CD4-positive, alpha-beta T cell (primary cell): ENCODE results near the gene TRIM67. TPM values are rescaled to one million over a fixed set of nuclear protein-coding genes. Genes with fewer than 3 reads are reported as not detected.

Experiments used
- ATAC-seq: fragments of 200-7000 bp; cut with Tn5 transposase; one replicate; pipeline ENCODE4 v1.10.0; 2022; ENCODE audit warnings: mild to moderate bottlenecking; ENCODE audit not compliant: poor library complexity
- CTCF ChIA-PET: fragments of 350-600 bp; sonication (Branson Sonifier 250); formaldehyde crosslinking; loops from one replicate; lab custom pipeline; 2021; ENCODE audit warnings: antibody characterized with exemption, inconsistent platforms; lab: Charles Lee
- POLR2A ChIA-PET: fragments of 350-600 bp; sonication (Branson Sonifier 250); formaldehyde crosslinking; loops from one replicate; lab custom pipeline; 2021; ENCODE audit warnings: antibody characterized with exemption, inconsistent platforms; lab: Charles Lee
- DNase-seq, 14 experiments: peaks; one replicate each; pipeline ENCODE4 v3.0.0-alpha.2; 2013 to 2020; ENCODE audit warnings: mixed read lengths in 2 of 14
- H3K27ac ChIP-seq, 2 donors: one replicate each; pipeline versions ENCODE4 v1.5.1 to v1.7.0; 2013; ENCODE audit warnings: low read length in 2 of 2, low read depth in 1 of 2, mild to moderate bottlenecking in 1 of 2
- H3K27me3 ChIP-seq, 2 experiments: 1 replicate in 1 of 2; 2 replicates in 1 of 2; pipeline versions ENCODE4 v1.6.1 to v1.7.0; 2013; ENCODE audit warnings: low read length in 2 of 2, control low read depth in 1 of 2, mild to moderate bottlenecking in 1 of 2, moderate library complexity in 1 of 2; ENCODE audit not compliant: insufficient read depth in 2 of 2, control insufficient read depth in 1 of 2
- H3K36me3 ChIP-seq: one replicate; pipeline ENCODE4 v1.6.1; 2013; ENCODE audit warnings: low read length, control low read depth; ENCODE audit not compliant: insufficient read depth
- H3K4me1 ChIP-seq: one replicate; pipeline ENCODE4 v1.6.1; 2013; ENCODE audit warnings: low read length, control low read depth; ENCODE audit not compliant: insufficient read depth
- H3K4me3 ChIP-seq: one replicate; pipeline ENCODE4 v1.5.1; 2013; ENCODE audit warnings: mild to moderate bottlenecking, low read length, moderate library complexity
- H3K9me3 ChIP-seq, 2 experiments: 1 replicate in 1 of 2; 2 replicates in 1 of 2; pipeline versions ENCODE4 v1.6.1 to v1.7.0; 2013; ENCODE audit warnings: low read length in 2 of 2, mild to moderate bottlenecking in 2 of 2, control low read depth in 1 of 2, moderate library complexity in 1 of 2; ENCODE audit not compliant: control insufficient read depth in 1 of 2, insufficient read depth in 1 of 2
- H3K27ac Mint-ChIP-seq: one replicate; pipeline ENCODE4 v1.8.0; 2020; ENCODE audit warnings: mixed read lengths
- H3K27me3 Mint-ChIP-seq: one replicate; pipeline ENCODE4 v1.8.0; 2021; ENCODE audit warnings: mixed read lengths
- H3K36me3 Mint-ChIP-seq: one replicate; pipeline ENCODE4 v1.8.0; 2021; ENCODE audit warnings: low read depth, mixed read lengths
- H3K4me1 Mint-ChIP-seq: one replicate; pipeline ENCODE4 v1.8.0; 2021; ENCODE audit warnings: low read depth, mixed read lengths
- H3K4me3 Mint-ChIP-seq: one replicate; pipeline ENCODE4 v1.8.0; 2020; ENCODE audit warnings: mild to moderate bottlenecking, mixed read lengths
- H3K9me3 Mint-ChIP-seq: one replicate; pipeline ENCODE4 v1.8.0; 2020; ENCODE audit warnings: mixed read lengths
- CTCF ChIP-seq: fragments of 200-600 bp; IDR thresholded peaks from one replicate; pipeline ENCODE4 v1.8.0; 2022; ENCODE audit warnings: antibody characterized with exemption, mild to moderate bottlenecking
- intact Hi-C, 2 experiments: fragments of 100-400 bp; cut with DNase I in 1 of 2; cut with micrococcal nuclease in 1 of 2; formaldehyde crosslinking; loops; one replicate each; pipeline versions ENCODE4 v1.15.1 to v1.9.0; 2023 to 2025; cut with DNase I, micrococcal nuclease
- total RNA-seq, 174 experiments: library from RNA in 2 of 174; stranded (reverse) in 2 of 174; gene quantifications; one replicate each; pipeline ENCODE4 v1.2.3 and lab custom pipeline; 2021 to 2026

Gene TRIM67
- total RNA-seq, 2 experiments from 2014 or later, result not detected

GRCh38 chr1:231235526-231236207 is 73.8 kb downstream of the TRIM67 start:
- H3K9me3 Mint-ChIP-seq, result no peaks in the 10 kb centered on the region
- Histone ChIP-seq H3K27ac (no peak overlapping the region), H3K9me3 (no peaks in the 10 kb centered on the region), H3K4me1 (peaks cover 13% of the 10 kb centered on the region), H3K4me3 (no peak overlapping the region), H3K27me3 (no peaks in the 10 kb centered on the region), H3K36me3 (peaks cover 43% of the 10 kb centered on the region)
- ChIA-PET POLR2A (no interaction called here), CTCF (no interaction called here)
- H3K36me3 Mint-ChIP-seq, result peaks cover 75% of the 10 kb centered on the region
- H3K4me3 Mint-ChIP-seq, result no peak overlapping the region
- H3K27ac Mint-ChIP-seq, result no peak overlapping the region
- TF ChIP-seq CTCF, result no peak
- intact Hi-C loops, result no loop called here
- ATAC-seq (no peak), DNase-seq (no peak)
- H3K4me1 Mint-ChIP-seq, result peaks cover 71% of the 10 kb centered on the region
- H3K27me3 Mint-ChIP-seq, result no peaks in the 10 kb centered on the region

- peaks cover 38% of the 10 kb centered on the region for H3K36me3 ChIP-seq
- H3K4me3 ChIP-seq, result no peak overlapping the region
- H3K9me3 Mint-ChIP-seq, result no peaks in the 10 kb centered on the region
- peaks cover 71% of the 10 kb centered on the region for H3K4me1 Mint-ChIP-seq
- H3K27me3 Mint-ChIP-seq, result no peaks in the 10 kb centered on the region
- no peak for ATAC-seq
- intact Hi-C loops, result no loop called here
- TF ChIP-seq CTCF, result no peak
- H3K27ac ChIP-seq, result no peak overlapping the region
- H3K4me3 Mint-ChIP-seq, result no peak overlapping the region
- H3K27ac Mint-ChIP-seq, result no peak overlapping the region
- H3K9me3 ChIP-seq, result no peaks in the 10 kb centered on the region
- no peak for DNase-seq
- H3K27me3 ChIP-seq, result no peaks in the 10 kb centered on the region
- H3K36me3 Mint-ChIP-seq, result peaks cover 75% of the 10 kb centered on the region
- peaks cover 14% of the 10 kb centered on the region for H3K4me1 ChIP-seq
- POLR2A ChIA-PET, result no interaction called here
- CTCF ChIA-PET, result no interaction called here
Observed at GRCh38 chr1:231236208-231236591, 74.3 kb downstream of the TRIM67 start.

GRCh38 chr1:231236938-231237337 is 75.1 kb downstream of the TRIM67 start:
- H3K36me3 Mint-ChIP-seq, result peaks cover 76% of the 10 kb centered on the region
- Histone ChIP-seq H3K4me1 (peaks cover 19% of the 10 kb centered on the region), H3K27me3 (no peaks in the 10 kb centered on the region), H3K27ac (no peak overlapping the region), H3K9me3 (no peaks in the 10 kb centered on the region), H3K36me3 (peaks cover 35% of the 10 kb centered on the region), H3K4me3 (no peak overlapping the region)
- peaks cover 72% of the 10 kb centered on the region for H3K4me1 Mint-ChIP-seq
- H3K9me3 Mint-ChIP-seq, result no peaks in the 10 kb centered on the region
- no peak overlapping the region for H3K4me3 Mint-ChIP-seq
- H3K27ac Mint-ChIP-seq, result no peak overlapping the region
- TF ChIP-seq CTCF, result no peak
- intact Hi-C loops, result no loop called here
- no peaks in the 10 kb centered on the region for H3K27me3 Mint-ChIP-seq
- no peak for DNase-seq
- POLR2A ChIA-PET, result no interaction called here
- CTCF ChIA-PET, result no interaction called here
- no peak for ATAC-seq
